ENCODE results near the gene ACSF2. TPM values are rescaled to one million over a fixed set of nuclear protein-coding genes. Genes with fewer than 3 reads are reported as not detected.
A peak's percentile ranks its signal among the peaks of the same experiment; 100 is the strongest.

Gene ACSF2
- total RNA-seq, 1 experiment from 2014 or later: 12.2 TPM

DNA sequence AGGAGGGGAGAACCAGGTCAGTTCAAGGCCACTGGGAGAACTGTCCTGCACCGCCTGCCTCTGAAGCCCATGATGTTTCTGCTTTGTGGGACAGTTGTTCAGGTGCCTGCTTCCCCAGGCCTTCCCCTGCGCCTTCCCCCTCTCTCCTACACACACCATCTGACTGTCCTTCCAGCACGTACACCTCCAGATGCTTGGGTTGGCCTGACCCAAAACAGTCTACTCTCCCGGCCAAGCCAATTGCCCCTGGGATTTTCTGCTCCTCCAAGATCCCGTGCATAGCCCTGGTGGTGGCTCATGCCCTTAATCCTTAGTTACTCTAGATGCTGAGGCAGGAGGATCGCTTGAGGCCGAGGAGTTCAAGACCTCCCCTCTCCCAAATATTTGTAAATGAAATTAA, 52.0 kb downstream of the ACSF2 start:
- Histone ChIP-seq H2BK12ac (ENCODE audit: insufficient read length, low read depth, low read length) (no peak overlapping the region), H3K4ac (ENCODE audit: low read depth, low read length) (no peak overlapping the region), H2BK15ac (ENCODE audit: low read depth, low read length) (no peak overlapping the region), H4K5ac (ENCODE audit: insufficient read length, low read depth, low read length) (no peak overlapping the region), H3K23me2 (ENCODE audit: insufficient read length, low read depth, low read length, poor library complexity, severe bottlenecking) (no peaks in the 10 kb centered on the region), H3T11ph (ENCODE audit: low read length) (no peak overlapping the region), H3K23ac (ENCODE audit: insufficient read length, low read depth, low read length) (no peak overlapping the region), H3K14ac (ENCODE audit: insufficient read depth, low read length) (no peak overlapping the region), H3K27ac (ENCODE audit: insufficient read length, low read depth, low read length) (no peak overlapping the region), H2AFZ (ENCODE audit: low read length) (no peak overlapping the region), H3K79me1 (ENCODE audit: insufficient read depth, low read depth, low read length, poor library complexity, severe bottlenecking) (no peaks in the 10 kb centered on the region), H3K27me3 (ENCODE audit: insufficient read depth, low read length) (no peaks in the 10 kb centered on the region; the same call in 1 of the 2 replicates), H3K56ac (ENCODE audit: insufficient read length, low read depth, low read length) (no peak overlapping the region), H3K9ac (ENCODE audit: extremely low read depth, insufficient read length, low read length) (no peak overlapping the region), H3K18ac (ENCODE audit: insufficient read length, low read depth, low read length) (no peak overlapping the region), H3K9me3 (ENCODE audit: control insufficient read depth, low read depth, low read length) (no peaks in the 10 kb centered on the region), H3K4me2 (ENCODE audit: insufficient read depth, insufficient read length, low read length) (peak overlapping the region; percentile 75), H4K20me1 (ENCODE audit: control insufficient read depth, insufficient read depth, insufficient read length) (no peaks in the 10 kb centered on the region), H2AK5ac (ENCODE audit: insufficient read length, low read length) (no peak overlapping the region), H4K8ac (replicated peaks; ENCODE audit: insufficient read length, low read depth, low read length) (no peak overlapping the region), H4K91ac (ENCODE audit: insufficient read length, low read depth, low read length) (no peak overlapping the region), H3K79me2 (ENCODE audit: insufficient read depth, low read length) (no peaks in the 10 kb centered on the region), H3K4me1 (ENCODE audit: insufficient read depth, low read length) (no peaks in the 10 kb centered on the region), H2BK20ac (ENCODE audit: low read depth, low read length, poor library complexity, severe bottlenecking) (no peak overlapping the region), H2BK5ac (ENCODE audit: insufficient read length, low read length) (no peak overlapping the region), H2BK120ac (ENCODE audit: low read depth, low read length, poor library complexity, severe bottlenecking) (no peak overlapping the region)
- DNase-seq: no peak
- Mint-ChIP-seq H3K27ac (peak overlapping the region in 2 of 3 experiments; percentile 53 to 82; a peak in 1 of 7 replicates), H3K4me1 (peaks cover 12 to 16% of the 10 kb centered on the region in 2 experiments), H3K36me3 (ENCODE audit: insufficient read depth in 1 of 3, low read depth in 3 of 3) (peaks cover 2 to 15% (median 10%) of the 10 kb centered on the region in 3 experiments), H3K27me3 (ENCODE audit: low read depth) (peaks cover 13% of the 10 kb centered on the region), H3K4me3 (peak overlapping the region; percentile 68 to 82), H3K9me3 (no peaks in the 10 kb centered on the region)
- TF ChIP-seq, protein P1, sequence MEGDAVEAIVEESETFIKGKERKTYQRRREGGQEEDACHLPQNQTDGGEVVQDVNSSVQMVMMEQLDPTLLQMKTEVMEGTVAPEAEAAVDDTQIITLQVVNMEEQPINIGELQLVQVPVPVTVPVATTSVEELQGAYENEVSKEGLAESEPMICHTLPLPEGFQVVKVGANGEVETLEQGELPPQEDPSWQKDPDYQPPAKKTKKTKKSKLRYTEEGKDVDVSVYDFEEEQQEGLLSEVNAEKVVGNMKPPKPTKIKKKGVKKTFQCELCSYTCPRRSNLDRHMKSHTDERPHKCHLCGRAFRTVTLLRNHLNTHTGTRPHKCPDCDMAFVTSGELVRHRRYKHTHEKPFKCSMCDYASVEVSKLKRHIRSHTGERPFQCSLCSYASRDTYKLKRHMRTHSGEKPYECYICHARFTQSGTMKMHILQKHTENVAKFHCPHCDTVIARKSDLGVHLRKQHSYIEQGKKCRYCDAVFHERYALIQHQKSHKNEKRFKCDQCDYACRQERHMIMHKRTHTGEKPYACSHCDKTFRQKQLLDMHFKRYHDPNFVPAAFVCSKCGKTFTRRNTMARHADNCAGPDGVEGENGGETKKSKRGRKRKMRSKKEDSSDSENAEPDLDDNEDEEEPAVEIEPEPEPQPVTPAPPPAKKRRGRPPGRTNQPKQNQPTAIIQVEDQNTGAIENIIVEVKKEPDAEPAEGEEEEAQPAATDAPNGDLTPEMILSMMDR (conservative IDR thresholded peaks at IDR 0.05): no peak
- no CpG with 5 or more reads among the region's 7 CpGs for WGBS (ENCODE audit: extremely low coverage, insufficient read length, low lambda C conversion rate)
